Trophoblast cell (in vitro differentiated cells and primary cell): ENCODE measurements around the gene MOB3C.

Experiments used
- DNase-seq, 2 donors: peaks; one replicate each; pipeline ENCODE4 v3.0.0-alpha.2; 2016
- H2AFZ ChIP-seq: 2 replicates; pipeline ENCODE4 v1.6.1; 2013; ENCODE audit warnings: low read length, moderate library complexity, mild to moderate bottlenecking; ENCODE audit not compliant: insufficient read depth, poor library complexity
- H2AK5ac ChIP-seq: 2 replicates; pipeline ENCODE4 v1.6.1; 2013; ENCODE audit warnings: mild to moderate bottlenecking, low read length
- H2BK120ac ChIP-seq: 2 replicates; pipeline ENCODE4 v1.6.1; 2013; ENCODE audit warnings: low read length, mild to moderate bottlenecking, moderate library complexity; ENCODE audit not compliant: insufficient read depth, poor library complexity
- H2BK12ac ChIP-seq: 2 replicates; pipeline ENCODE4 v1.6.1; 2013; ENCODE audit warnings: mild to moderate bottlenecking, low read length, moderate library complexity
- H2BK5ac ChIP-seq: 2 replicates; pipeline ENCODE4 v1.6.1; 2013; ENCODE audit warnings: low read length, low read depth, moderate library complexity, mild to moderate bottlenecking; ENCODE audit not compliant: poor library complexity
- H3K14ac ChIP-seq: 2 replicates; pipeline ENCODE4 v1.6.1; 2013; ENCODE audit warnings: mild to moderate bottlenecking, low read length
- H3K18ac ChIP-seq: 2 replicates; pipeline ENCODE4 v1.6.1; 2013; ENCODE audit warnings: mild to moderate bottlenecking, low read length
- H3K23ac ChIP-seq: 2 replicates; pipeline ENCODE4 v1.6.1; 2013; ENCODE audit warnings: low read length
- H3K27ac ChIP-seq: 2 replicates; pipeline ENCODE4 v1.5.1; 2013; ENCODE audit warnings: low read depth, mild to moderate bottlenecking, inconsistent platforms, low read length, moderate library complexity
- H3K27me3 ChIP-seq: 2 replicates; pipeline ENCODE4 v1.6.1; 2013; ENCODE audit warnings: inconsistent platforms, mild to moderate bottlenecking, low read length, moderate library complexity; ENCODE audit not compliant: insufficient read depth
- H3K36me3 ChIP-seq, 2 experiments: 1 replicate in 1 of 2; 2 replicates in 1 of 2; pipeline ENCODE4 v1.6.1; 2013; ENCODE audit warnings: low read length in 2 of 2, mild to moderate bottlenecking in 2 of 2, moderate library complexity in 1 of 2; ENCODE audit not compliant: insufficient read depth in 2 of 2, control insufficient read depth in 1 of 2
- H3K4ac ChIP-seq: 2 replicates; pipeline ENCODE4 v1.6.1; 2013; ENCODE audit warnings: low read depth, mild to moderate bottlenecking, low read length, moderate library complexity
- H3K4me1 ChIP-seq, 2 experiments: 1 replicate in 1 of 2; 2 replicates in 1 of 2; pipeline ENCODE4 v1.6.1; 2013; ENCODE audit warnings: low read length in 2 of 2, mild to moderate bottlenecking in 2 of 2, moderate library complexity in 1 of 2; ENCODE audit not compliant: insufficient read depth in 2 of 2, control insufficient read depth in 1 of 2
- H3K4me2 ChIP-seq: 2 replicates; pipeline ENCODE4 v1.6.1; 2013; ENCODE audit warnings: inconsistent platforms, mild to moderate bottlenecking, low read length, moderate library complexity
- H3K4me3 ChIP-seq: 2 replicates; pipeline ENCODE4 v1.5.1; 2013; ENCODE audit warnings: mild to moderate bottlenecking, low read depth, low read length, inconsistent platforms
- H3K79me1 ChIP-seq: one replicate; pipeline ENCODE4 v1.6.1; 2013; ENCODE audit warnings: low read length
- H3K79me2 ChIP-seq: 2 replicates; pipeline ENCODE4 v1.6.1; 2013; ENCODE audit warnings: low read length, mild to moderate bottlenecking; ENCODE audit not compliant: control insufficient read depth, insufficient read depth, poor library complexity
- H3K9ac ChIP-seq: 2 replicates; pipeline ENCODE4 v1.6.1; 2013; ENCODE audit warnings: mild to moderate bottlenecking, low read length
- H3K9me3 ChIP-seq: 2 replicates; pipeline ENCODE4 v1.6.1; 2013; ENCODE audit warnings: low read depth, mild to moderate bottlenecking, control low read depth, inconsistent platforms, low read length; ENCODE audit not compliant: insufficient read depth
- H4K12ac ChIP-seq: 2 replicates; pipeline ENCODE4 v1.6.1; 2013; ENCODE audit warnings: low read depth, mild to moderate bottlenecking, low read length, moderate library complexity
- H4K8ac ChIP-seq: 2 replicates; pipeline ENCODE4 v1.6.1; 2013; ENCODE audit warnings: low read depth, mild to moderate bottlenecking, low read length, moderate library complexity
- H4K91ac ChIP-seq: one replicate; pipeline ENCODE4 v1.6.1; 2013; ENCODE audit warnings: low read depth, mild to moderate bottlenecking, low read length, moderate library complexity
- WGBS: extraction: QIAGEN DNeasy Blood & Tissue Kit; methylation state at CpG from one replicate; pipeline ENCODE4 v1.1.7; 2013; ENCODE audit warnings: missing lambda C conversion rate; ENCODE audit not compliant: insufficient read length, insufficient coverage; ENCODE audit errors: extremely low coverage; 5-methylcytosine and 5-hydroxymethylcytosine counted together

MOB3C gene

GRCh38 chr1:46606255-46606965 lies 10.2 kb downstream of the MOB3C start:
- peaks cover 8 to 10% of the 10 kb centered on the region in 2 experiments for H3K4me1 ChIP-seq
- H3K14ac ChIP-seq = no peak overlapping the region
- no CpG with 5 or more reads among the region's 2 CpGs for WGBS
- H4K91ac ChIP-seq = no peak overlapping the region
- no peak overlapping the region for H2BK12ac ChIP-seq
- H3K4ac ChIP-seq = no peak overlapping the region
- peaks cover 3% of the 10 kb centered on the region for H3K79me2 ChIP-seq
- no peak overlapping the region for H3K9ac ChIP-seq
- DNase-seq = no peak
- H3K23ac ChIP-seq = no peak overlapping the region
- H4K12ac ChIP-seq = no peak overlapping the region
- no peak overlapping the region for H2AK5ac ChIP-seq
- no peak overlapping the region for H2BK120ac ChIP-seq
- no peak overlapping the region for H2BK5ac ChIP-seq
- no peak overlapping the region for H3K4me3 ChIP-seq
- no peak overlapping the region for H4K8ac ChIP-seq
- H3K27ac ChIP-seq = no peak overlapping the region
- H3K27me3 ChIP-seq = no peaks in the 10 kb centered on the region
- H3K18ac ChIP-seq = no peak overlapping the region
- peaks cover 2 to 10% of the 10 kb centered on the region in 2 experiments for H3K36me3 ChIP-seq
- no peak overlapping the region for H2AFZ ChIP-seq
- H3K79me1 ChIP-seq = peaks cover 3% of the 10 kb centered on the region
- no peak overlapping the region for H3K4me2 ChIP-seq
- peaks cover 4% of the 10 kb centered on the region for H3K9me3 ChIP-seq

GRCh38 chr1:46605232-46605631 lies 11.4 kb downstream of the MOB3C start:
- no peak overlapping the region for H3K18ac ChIP-seq
- no peak overlapping the region for H2AFZ ChIP-seq
- H2BK5ac ChIP-seq = no peak overlapping the region
- no peak overlapping the region for H3K9ac ChIP-seq
- WGBS = no CpG with 5 or more reads among the region's 2 CpGs
- no peak overlapping the region for H3K14ac ChIP-seq
- no peak overlapping the region for H3K4me2 ChIP-seq
- peaks cover 2 to 10% of the 10 kb centered on the region in 2 experiments for H3K36me3 ChIP-seq
- peak overlapping the region; percentile 9 for H2AK5ac ChIP-seq
- H3K27me3 ChIP-seq = no peaks in the 10 kb centered on the region
- no peak overlapping the region for H4K91ac ChIP-seq
- H3K27ac ChIP-seq = no peak overlapping the region
- H2BK120ac ChIP-seq = no peak overlapping the region
- peaks cover 4% of the 10 kb centered on the region for H3K9me3 ChIP-seq
- peaks cover 3% of the 10 kb centered on the region for H3K79me2 ChIP-seq
- no peak overlapping the region for H3K4ac ChIP-seq
- H2BK12ac ChIP-seq = peak overlapping the region; percentile 9
- no peak overlapping the region for H3K4me3 ChIP-seq
- no peak overlapping the region for H4K8ac ChIP-seq
- peaks cover 8 to 10% of the 10 kb centered on the region in 2 experiments for H3K4me1 ChIP-seq
- peaks cover 3% of the 10 kb centered on the region for H3K79me1 ChIP-seq
- no peak overlapping the region for H4K12ac ChIP-seq
- DNase-seq = no peak
- no peak overlapping the region for H3K23ac ChIP-seq

GRCh38 chr1:46603858-46604549 lies 12.6 kb downstream of the MOB3C start, which contains the start of gene MKNK1:
Gene MKNK1 (minus strand): TSS chr1:46604268. CDS start chr1:46583327, 20,941 bp downstream.
- H3K27me3 ChIP-seq = no peaks in the 10 kb centered on the region
- peak within 1 kb of the TSS; percentile 89 for H4K8ac ChIP-seq
- H4K12ac ChIP-seq = peak within 1 kb of the TSS; percentile 65
- H2AFZ ChIP-seq = peak within 1 kb of the TSS; percentile 80
- peak within 1 kb of the TSS; percentile 90 for H3K4me2 ChIP-seq
- peak within 1 kb of the TSS; percentile 9 for H2AK5ac ChIP-seq
- H3K18ac ChIP-seq = peak within 1 kb of the TSS; percentile 78
- peaks cover 8 to 12% of the 10 kb centered on the region in 2 experiments for H3K4me1 ChIP-seq
- no peak within 1 kb of the TSS for H3K23ac ChIP-seq
- peak within 1 kb of the TSS; percentile 77 for H4K91ac ChIP-seq
- WGBS = no CpG with 5 or more reads among the region's 53 CpGs
- H3K14ac ChIP-seq = peak within 1 kb of the TSS; percentile 86
- peaks cover 2% of the 10 kb centered on the region for H3K9me3 ChIP-seq
- H3K79me2 ChIP-seq = peaks cover 3% of the 10 kb centered on the region
- H3K9ac ChIP-seq = peak within 1 kb of the TSS; percentile 89
- peaks cover 2 to 4% of the 10 kb centered on the region in 2 experiments for H3K36me3 ChIP-seq
- peak within 1 kb of the TSS; percentile 85 for H3K4me3 ChIP-seq
- H3K79me1 ChIP-seq = peaks cover 3% of the 10 kb centered on the region
- peak within 1 kb of the TSS; percentile 57 for H2BK120ac ChIP-seq
- peak within 1 kb of the TSS; percentile 9 for H2BK12ac ChIP-seq
- H2BK5ac ChIP-seq = peak within 1 kb of the TSS; percentile 59
- peak within 1 kb of the TSS; percentile 66 for H3K4ac ChIP-seq
- DNase-seq = peak; percentile 96 to 98
- H3K27ac ChIP-seq = peak within 1 kb of the TSS; percentile 46

- H3K4me1 ChIP-seq = peaks cover 8 to 12% of the 10 kb centered on the region in 2 experiments
- no peak overlapping the region for H2BK12ac ChIP-seq
- no peak overlapping the region for H3K27ac ChIP-seq
- H2AK5ac ChIP-seq = no peak overlapping the region
- H3K23ac ChIP-seq = no peak overlapping the region
- H3K79me1 ChIP-seq = peaks cover 3% of the 10 kb centered on the region
- H3K14ac ChIP-seq = no peak overlapping the region
- WGBS = no CpG with 5 or more reads among the region's 2 CpGs
- H3K4ac ChIP-seq = no peak overlapping the region
- H2BK120ac ChIP-seq = no peak overlapping the region
- peak overlapping the region; percentile 90 for H3K4me2 ChIP-seq
- peaks cover 2% of the 10 kb centered on the region for H3K9me3 ChIP-seq
- H2AFZ ChIP-seq = no peak overlapping the region
- H3K36me3 ChIP-seq = peaks cover 2% of the 10 kb centered on the region in 2 experiments
- H3K18ac ChIP-seq = no peak overlapping the region
- H3K79me2 ChIP-seq = peaks cover 3% of the 10 kb centered on the region
- H3K9ac ChIP-seq = peak overlapping the region; percentile 89
- H3K27me3 ChIP-seq = no peaks in the 10 kb centered on the region
- no peak for DNase-seq
- H2BK5ac ChIP-seq = no peak overlapping the region
- H4K8ac ChIP-seq = no peak overlapping the region
- H3K4me3 ChIP-seq = peak overlapping the region; percentile 85
- H4K12ac ChIP-seq = no peak overlapping the region
- H4K91ac ChIP-seq = peak overlapping the region; percentile 77
Observed at GRCh38 chr1:46603481-46603857, 13.1 kb downstream of the MOB3C start.
